ENCODE data around the gene PTTG1IP.

PTTG1IP gene

DNA sequence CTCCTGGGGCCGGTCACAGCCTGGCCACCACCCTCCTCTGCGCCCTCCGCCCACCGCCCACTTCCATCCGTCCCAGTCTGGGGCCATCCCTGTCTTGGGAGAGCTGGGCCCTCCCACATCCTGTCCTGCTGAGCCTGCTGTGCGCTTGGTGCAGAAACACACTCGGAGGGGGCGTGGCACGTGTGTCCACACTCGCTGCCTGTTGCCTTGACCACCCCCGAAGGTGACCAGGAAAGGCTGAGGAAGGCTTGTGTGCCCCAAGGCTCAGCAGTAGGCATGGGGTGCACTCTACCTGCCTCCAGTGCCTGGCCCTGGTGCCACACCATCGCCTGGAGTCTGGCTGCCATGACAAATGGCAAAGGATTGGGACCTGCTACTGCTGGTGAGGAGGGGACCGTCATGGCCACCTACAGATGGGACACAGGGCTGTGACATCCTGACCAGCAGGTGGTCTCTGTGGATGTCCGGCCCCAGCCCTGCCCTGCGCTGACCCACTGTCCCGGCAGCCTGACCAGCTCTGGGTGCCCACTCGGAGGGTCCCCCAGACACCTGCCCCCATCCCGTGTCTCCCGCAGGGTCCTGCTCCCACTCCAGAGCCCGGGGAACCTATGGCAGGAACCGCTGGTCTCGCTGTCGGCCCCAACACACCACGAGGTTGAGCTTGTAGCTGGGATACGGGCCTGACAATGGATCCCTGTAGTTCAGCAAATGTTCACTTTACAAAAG is 23.2 kb upstream of the PTTG1IP start:
- DNase-seq (ENCODE audit: low read depth): no peak

DNA sequence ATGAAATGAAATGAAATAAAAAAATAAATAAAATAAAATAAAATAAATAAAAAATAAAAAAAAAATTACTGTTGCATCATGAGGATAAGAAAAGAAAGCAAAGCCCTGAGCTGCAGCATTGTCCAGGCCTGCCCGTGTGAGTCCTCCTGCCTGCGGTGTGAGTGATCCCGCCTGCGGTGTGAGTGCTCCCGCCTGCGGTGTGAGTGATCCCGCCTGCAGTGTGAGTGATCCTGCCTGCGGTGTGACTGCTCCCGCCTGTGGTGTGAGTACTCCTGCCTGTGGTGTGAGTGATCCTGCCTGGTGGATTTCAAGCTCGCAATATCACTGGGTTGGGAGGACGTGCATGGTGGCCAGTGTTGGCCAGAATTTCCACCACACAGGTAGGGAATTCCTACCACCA is 22.4 kb upstream of the PTTG1IP start:
- no peak for DNase-seq (ENCODE audit: low read depth)

- no peak for DNase-seq (ENCODE audit: low read depth)
Observed at GRCh38 chr21:44894687-44895302, 21.3 kb upstream of the PTTG1IP start.

- no peak for DNase-seq (ENCODE audit: low read depth)
Observed at GRCh38 chr21:44893948-44894656, 20.6 kb upstream of the PTTG1IP start.

DNA sequence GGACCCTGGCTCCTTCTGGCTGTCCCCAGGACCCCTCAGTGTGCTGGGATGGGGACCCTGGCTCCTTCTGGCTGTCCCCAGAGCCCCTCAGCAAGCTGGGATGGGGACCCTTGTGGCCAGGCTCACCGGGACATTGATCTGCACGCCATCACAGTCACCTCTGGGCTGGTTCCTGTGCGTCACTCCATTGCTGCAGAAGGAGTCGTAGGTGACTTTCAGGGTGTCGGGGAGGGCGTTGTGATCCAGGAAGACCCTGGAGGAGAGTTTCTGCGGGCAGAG is 19.7 kb upstream of the PTTG1IP start:
- DNase-seq (ENCODE audit: low read depth): no peak

DNA sequence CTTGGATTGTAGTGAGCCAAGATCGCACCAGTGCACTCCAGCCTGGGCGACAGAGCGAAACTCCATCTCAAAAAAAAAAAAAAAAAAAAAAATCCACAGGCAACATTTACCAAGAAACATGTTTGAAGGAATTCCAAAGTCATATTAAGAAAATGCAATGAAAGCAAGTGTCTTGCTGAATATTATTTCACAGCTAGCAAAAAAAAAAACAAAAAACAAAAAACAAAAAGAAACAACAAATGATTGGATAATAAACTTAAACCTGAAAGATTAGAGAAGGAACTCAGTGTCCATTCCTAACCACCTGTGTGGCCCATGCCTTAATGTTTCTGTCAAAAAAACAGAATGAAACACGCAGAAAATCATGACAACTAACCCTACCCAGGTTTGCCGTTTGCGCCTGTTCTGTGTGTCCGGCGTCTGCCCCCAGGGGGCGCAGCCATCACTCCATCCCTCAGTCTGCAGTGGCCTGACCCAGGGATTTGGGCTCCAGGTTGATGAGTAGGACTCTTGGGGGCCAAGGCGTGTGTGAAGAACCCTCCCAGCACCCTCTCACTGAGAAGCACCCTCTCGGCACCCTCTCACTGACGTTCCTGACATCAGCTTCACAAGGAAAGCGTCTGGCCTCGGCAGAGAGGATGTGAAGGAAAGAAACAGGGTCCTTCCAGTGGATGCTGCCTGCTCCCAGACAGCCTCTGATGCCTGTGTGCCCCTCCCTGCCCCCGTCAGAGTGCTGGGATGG is 19.2 kb upstream of the PTTG1IP start:
- peak; percentile 64 for DNase-seq (ENCODE audit: low read depth)

GRCh38 chr21:44892095-44892494 is 18.6 kb upstream of the PTTG1IP start:
- no peak for DNase-seq (ENCODE audit: low read depth)

- no peak for DNase-seq (ENCODE audit: low read depth)
Observed at GRCh38 chr21:44891631-44892031, 18.1 kb upstream of the PTTG1IP start.

GRCh38 chr21:44890961-44891541 is 17.6 kb upstream of the PTTG1IP start:
- DNase-seq (ENCODE audit: low read depth): no peak

DNA sequence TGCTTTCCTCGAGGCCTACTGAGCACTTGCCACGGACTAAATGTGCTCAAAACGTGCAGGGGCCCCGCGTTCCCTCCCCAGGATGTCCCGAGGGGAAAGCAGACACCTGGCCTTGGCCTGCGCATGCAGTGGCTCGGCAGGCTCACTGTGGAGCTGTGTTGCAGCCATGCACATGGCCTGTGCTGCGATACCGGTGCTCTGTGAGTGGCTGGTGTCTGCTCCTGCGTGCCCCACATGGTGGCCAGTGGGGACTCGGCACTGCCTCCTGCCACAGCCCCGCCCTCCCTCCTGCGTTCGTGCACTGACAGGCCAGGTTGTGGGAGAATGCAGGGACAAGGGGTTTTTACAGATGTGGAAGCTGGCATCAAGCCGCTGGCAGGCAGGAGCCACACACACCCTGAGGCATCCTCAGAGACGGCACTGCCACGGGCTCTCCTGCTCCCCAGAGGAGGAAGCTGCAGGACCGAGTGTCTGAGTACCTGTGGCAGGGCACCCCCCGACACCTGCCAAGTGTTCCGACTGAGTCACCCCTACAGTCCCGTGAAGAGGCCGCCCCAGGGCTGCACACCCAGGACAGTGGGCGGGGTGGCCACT is 16.9 kb upstream of the PTTG1IP start:
- no peak for DNase-seq (ENCODE audit: low read depth)

DNA sequence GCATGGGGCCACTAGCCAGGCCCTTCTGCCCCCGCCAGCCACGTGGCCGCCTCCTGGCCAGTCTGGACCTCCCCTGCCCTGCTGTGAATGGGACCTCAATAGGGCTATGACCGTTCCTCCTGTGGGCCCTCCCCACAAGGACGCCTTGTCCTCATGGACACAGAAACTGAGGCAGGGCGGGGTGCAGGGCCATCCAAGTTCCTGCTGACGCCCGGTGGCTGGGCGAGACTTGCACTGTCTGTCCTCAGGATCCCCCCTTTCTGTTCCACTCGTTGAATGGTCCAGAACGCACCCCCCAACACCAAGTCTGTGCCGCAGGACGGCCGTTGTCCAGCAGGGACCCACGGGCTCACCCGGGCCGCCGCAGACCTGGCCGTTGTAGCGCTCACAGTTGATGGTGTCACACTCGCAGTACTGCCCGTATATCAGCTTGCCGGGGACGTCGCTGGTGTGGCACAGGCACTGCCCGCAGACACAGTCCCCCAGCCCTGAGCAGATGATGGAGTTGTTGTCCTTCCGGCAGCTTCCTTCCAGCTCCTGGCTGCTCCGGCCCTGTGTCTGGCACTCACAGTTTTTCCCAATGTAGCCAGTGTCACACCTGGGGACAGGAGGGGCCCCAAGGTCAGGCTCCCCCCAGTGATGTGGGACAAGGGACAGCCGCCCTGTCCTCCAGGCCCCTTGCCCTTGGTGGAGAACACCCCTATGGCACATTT is 16.3 kb upstream of the PTTG1IP start:
- DNase-seq (ENCODE audit: low read depth): no peak

GRCh38 chr21:44888581-44889550 is 15.4 kb upstream of the PTTG1IP start:
- no peak for DNase-seq (ENCODE audit: low read depth)

DNA sequence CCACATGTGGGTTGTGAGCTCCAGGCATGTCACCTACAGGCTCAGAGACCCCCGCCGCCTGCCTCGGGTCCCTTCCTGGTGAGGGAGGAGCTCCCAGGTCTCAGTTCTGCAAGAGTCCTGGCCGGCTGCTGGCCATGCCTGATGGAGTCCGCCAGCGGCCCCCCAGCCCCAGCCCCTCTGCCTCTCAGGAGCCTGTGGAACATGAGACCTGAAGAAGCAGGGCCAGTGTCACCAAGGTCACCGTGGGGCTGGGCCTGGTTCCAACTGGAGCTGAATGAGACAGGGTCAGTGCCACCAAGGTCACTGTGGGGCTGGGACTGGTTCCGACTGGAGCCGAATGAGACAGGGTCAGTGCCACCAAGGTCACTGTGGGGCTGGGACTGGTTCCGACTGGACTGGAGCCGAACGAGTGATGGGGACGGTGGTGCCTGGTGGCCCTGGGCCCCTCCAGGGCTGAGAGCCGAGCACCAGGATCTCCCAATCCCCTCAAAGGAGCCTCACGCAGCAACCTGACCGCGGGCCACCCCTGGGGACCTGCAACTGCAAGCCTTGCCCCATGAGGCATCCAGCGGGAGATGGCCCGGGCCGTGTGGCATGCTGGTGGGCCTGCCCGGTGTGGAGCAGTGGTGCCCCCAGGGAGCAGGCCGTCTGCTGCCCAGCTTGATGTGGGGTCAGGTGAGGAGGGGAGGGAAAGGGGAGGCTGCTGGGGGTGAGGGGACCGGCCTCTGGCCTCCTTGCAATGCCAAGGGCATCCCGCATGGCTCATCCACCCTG is 14.5 kb upstream of the PTTG1IP start:
- DNase-seq (ENCODE audit: low read depth): no peak

GRCh38 chr21:44887126-44887806 is 13.8 kb upstream of the PTTG1IP start:
- no peak for DNase-seq (ENCODE audit: low read depth)

DNA sequence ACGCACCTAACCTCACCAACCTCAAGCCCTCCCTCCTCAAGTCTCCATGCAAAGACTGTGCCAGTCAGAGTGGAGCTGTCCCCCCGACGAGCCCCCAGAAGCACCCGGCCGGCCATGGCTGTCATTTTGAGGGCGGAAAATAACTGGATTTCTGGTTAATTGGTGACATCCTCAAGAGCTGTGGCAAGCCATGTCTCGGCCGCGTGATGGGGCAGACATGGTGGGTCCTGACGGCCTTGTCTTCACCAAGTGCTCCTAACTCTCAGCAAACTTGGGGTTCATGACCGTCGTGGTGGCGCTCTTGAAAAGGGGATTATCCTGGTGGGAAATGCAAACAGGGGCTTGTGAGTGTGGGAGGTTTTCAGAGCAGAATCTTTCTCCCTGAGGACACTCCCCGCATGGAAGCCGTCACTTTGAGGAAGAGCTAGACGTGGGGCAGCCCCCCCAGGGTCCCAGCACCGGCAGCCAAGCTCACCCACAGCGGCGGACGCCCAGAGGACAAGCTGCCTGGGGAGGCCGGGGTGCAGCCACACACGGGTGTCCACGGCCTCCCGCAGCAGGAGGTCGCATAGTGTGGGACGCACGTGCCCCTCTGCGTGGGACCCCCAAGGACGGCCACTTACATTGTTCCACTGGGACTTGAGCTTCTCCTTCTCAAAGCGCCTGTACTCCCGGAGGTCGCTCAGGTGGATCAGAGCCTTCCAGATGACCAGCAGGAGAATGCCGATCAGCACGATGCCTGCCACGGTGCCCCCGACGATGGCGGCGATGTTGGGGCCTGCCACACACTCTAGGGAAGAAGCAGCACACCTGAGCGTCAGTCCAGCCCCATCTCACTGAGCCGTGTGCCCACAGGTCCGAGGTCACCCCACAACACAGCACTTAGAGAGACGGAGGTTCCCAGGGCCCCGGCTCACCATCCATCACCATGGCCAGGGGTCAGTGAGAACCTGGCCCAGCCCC is 12.9 kb upstream of the PTTG1IP start:
- no peak for DNase-seq (ENCODE audit: low read depth)

GRCh38 chr21:44885615-44886014 is 12.1 kb upstream of the PTTG1IP start:
- DNase-seq (ENCODE audit: low read depth): no peak

DNA sequence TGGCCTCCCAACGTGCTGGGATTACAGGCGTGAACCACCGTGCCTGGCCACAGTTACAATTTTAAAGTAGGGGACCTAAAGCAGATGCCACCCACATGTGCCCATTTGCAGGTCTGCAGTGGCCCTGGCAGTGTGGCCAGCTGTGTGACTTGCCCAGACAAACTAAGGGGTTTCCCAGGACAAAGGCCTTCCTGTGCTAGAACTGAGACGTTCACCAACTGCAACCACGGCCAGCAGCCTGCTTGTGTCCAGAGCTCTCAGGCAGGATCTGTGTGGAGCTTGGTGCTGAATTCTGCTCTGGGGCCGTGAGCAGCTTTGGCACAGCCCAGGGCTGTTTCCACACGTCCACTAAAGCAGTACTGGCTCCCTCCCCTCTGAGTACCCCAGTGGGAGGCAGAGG is 10.6 kb upstream of the PTTG1IP start:
- no peak for DNase-seq (ENCODE audit: low read depth)

GRCh38 chr21:44883250-44883649 is 9.8 kb upstream of the PTTG1IP start:
- no peak for DNase-seq (ENCODE audit: low read depth)
